Measurements from ENCODE around the gene SSBP1. TPM values are rescaled to one million over a fixed set of nuclear protein-coding genes. Genes with fewer than 3 reads are reported as not detected.

The SSBP1 gene
- total and polyA plus RNA-seq, 11 donors: 95.5 to 268 (median 104) TPM

DNA sequence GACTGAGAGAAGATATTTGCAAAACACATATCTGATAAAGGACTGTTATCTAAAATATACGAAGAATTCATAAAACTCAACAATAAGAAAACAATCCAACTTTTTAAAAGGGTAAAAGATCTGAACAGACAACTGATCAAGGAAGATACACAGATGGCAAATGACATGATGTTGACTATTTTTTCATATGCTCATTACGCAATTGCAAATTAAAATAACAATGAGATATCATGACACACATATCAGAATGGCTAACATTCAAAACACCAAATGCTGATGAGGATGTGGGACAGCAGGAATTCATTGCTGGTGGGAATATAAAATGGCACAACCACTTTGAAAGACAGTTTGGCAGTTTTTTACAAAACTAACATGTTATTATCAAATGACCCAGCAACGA, 45.1 kb upstream of the SSBP1 start:
- no peak overlapping the region for H3K4me3 ChIP-seq
- ATAC-seq (no peak), DNase-seq (no peak)
- intact Hi-C loops (cut with DNase I): no loop called here
- 85 to 92% (median 87%) methylated on average over 3 of the region's 3 CpGs for WGBS, 4 donors
- peaks cover 0 to 32% (median 11%) of the 10 kb centered on the region in 12 donors for H3K4me1 ChIP-seq
- H3K27ac ChIP-seq: no peak overlapping the region
- TF ChIP-seq CTCF (IDR thresholded peaks at IDR 0.05): no peak
- TF ChIP-seq POLR2A (IDR thresholded peaks at IDR 0.05): no peak
- H3K27me3 ChIP-seq: no peaks in the 10 kb centered on the region
- peaks cover 0 to 2% (median 0%) of the 10 kb centered on the region in 9 donors for H3K36me3 ChIP-seq
- H3K9me3 ChIP-seq: no peaks in the 10 kb centered on the region

GRCh38 chr7:141695803-141696289, 42.3 kb upstream of the SSBP1 start:
- no peaks in the 10 kb centered on the region for H3K9me3 ChIP-seq
- H3K4me3 ChIP-seq: no peak overlapping the region
- TF ChIP-seq POLR2A (IDR thresholded peaks at IDR 0.05) (no peak), CTCF (IDR thresholded peaks at IDR 0.05) (no peak)
- H3K4me1 ChIP-seq: peaks cover 0 to 51% (median 17%) of the 10 kb centered on the region in 12 donors
- intact Hi-C loops (cut with DNase I): loop anchor here in 2 of 10 donors (5.0 kb wide), 2 partner anchors 34 to 39 kb away; no protein-coding TSS in a partner anchor
- no peaks in the 10 kb centered on the region for H3K27me3 ChIP-seq
- DNase-seq (no peak), ATAC-seq (peak in 1 of 4 donors; percentile 33)
- 83 to 93% (median 86%) methylated on average over 5 to 6 of the region's 6 CpGs for WGBS, 4 donors
- H3K36me3 ChIP-seq: no peaks in the 10 kb centered on the region
- peak overlapping the region in 1 of 12 donors; percentile 23 for H3K27ac ChIP-seq

DNA sequence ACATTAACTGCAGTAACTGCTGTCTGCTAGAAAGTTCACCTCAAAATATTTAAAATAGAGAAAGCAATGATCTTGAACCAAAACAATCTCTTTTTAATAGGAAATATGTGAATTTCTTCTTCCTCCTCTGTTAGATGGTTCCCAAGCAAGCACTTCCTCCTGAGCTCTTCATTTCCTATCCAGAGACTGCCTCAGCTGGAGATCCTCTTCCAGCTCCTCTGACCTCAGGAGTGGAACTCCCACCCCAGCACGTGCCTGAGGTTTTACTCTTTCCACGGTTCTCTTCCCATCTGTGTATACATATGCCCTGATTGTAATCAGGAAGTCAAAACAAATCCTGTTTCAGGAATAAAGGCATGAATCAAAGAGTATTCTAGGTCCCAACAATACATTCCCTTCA, 41.8 kb upstream of the SSBP1 start:
- no peaks in the 10 kb centered on the region for H3K36me3 ChIP-seq
- ATAC-seq (peak in 2 of 4 donors; percentile 9 to 47), DNase-seq (no peak)
- H3K27me3 ChIP-seq: no peaks in the 10 kb centered on the region
- peak overlapping the region in 1 of 12 donors; percentile 23 for H3K27ac ChIP-seq
- no peak overlapping the region for H3K4me3 ChIP-seq
- no peaks in the 10 kb centered on the region for H3K9me3 ChIP-seq
- TF ChIP-seq POLR2A (IDR thresholded peaks at IDR 0.05) (no peak), CTCF (IDR thresholded peaks at IDR 0.05) (no peak)
- intact Hi-C loops (cut with DNase I): loop anchor here in 2 of 10 donors (5.0 kb wide), 2 partner anchors 34 to 39 kb away; no protein-coding TSS in a partner anchor
- H3K4me1 ChIP-seq: peaks cover 0 to 54% (median 19%) of the 10 kb centered on the region in 12 donors
- 41 to 50% (median 44%) methylated on average over 2 of the region's 2 CpGs for WGBS, 4 donors

GRCh38 chr7:141697211-141697871, 40.8 kb upstream of the SSBP1 start:
- intact Hi-C loops (cut with DNase I): loop anchor here in 2 of 10 donors (5.0 kb wide), 2 partner anchors 35 to 40 kb away; no protein-coding TSS in a partner anchor
- DNase-seq (no peak), ATAC-seq (no peak)
- Histone ChIP-seq H3K27ac (no peak overlapping the region), H3K9me3 (no peaks in the 10 kb centered on the region), H3K4me1 (peaks cover 0 to 55% (median 20%) of the 10 kb centered on the region in 12 donors), H3K36me3 (no peaks in the 10 kb centered on the region), H3K4me3 (no peak overlapping the region), H3K27me3 (no peaks in the 10 kb centered on the region)
- TF ChIP-seq CTCF (IDR thresholded peaks at IDR 0.05): no peak
- TF ChIP-seq POLR2A (IDR thresholded peaks at IDR 0.05): no peak
- 73 to 79% (median 76%) methylated on average over 10 of the region's 10 CpGs for WGBS, 4 donors

Measured in heart left ventricle (tissue), 16 donors.